H1 (cell line): ENCODE data around the gene HES2. TPM values are rescaled to one million over a fixed set of nuclear protein-coding genes. Genes with fewer than 3 reads are reported as not detected.

Experiments
- CTCF ChIA-PET: fragments of 300-600 bp; sonication (Branson Sonifier 250); formaldehyde crosslinking; loops from one replicate; lab custom pipeline; 2021; ENCODE audit not compliant: partially characterized antibody; lab: Charles Lee
- POLR2A ChIA-PET: fragments of 300-600 bp; sonication (Branson Sonifier 250); formaldehyde crosslinking; loops from one replicate; lab custom pipeline; 2021; ENCODE audit warnings: inconsistent platforms; ENCODE audit not compliant: partially characterized antibody; lab: Charles Lee
- DNase-seq, 2 experiments: peaks; one replicate each; pipeline versions ENCODE4 v3.0.0 to v3.0.0-alpha.2; 2010 to 2022; ENCODE audit warnings: low spot score in 2 of 2, low read depth in 1 of 2, mixed read lengths in 1 of 2
- FAIRE-seq: peaks from 2 replicates; lab custom pipeline; 2011; peaks lifted over from hg19 to GRCh38; lab: Jason Lieb, UNC
- H2AFZ ChIP-seq: 2 replicates; pipeline ENCODE4 v1.8.1; 2012; ENCODE audit warnings: low read length, inconsistent platforms
- H2AK5ac ChIP-seq: 2 replicates; pipeline ENCODE4 v1.6.1; 2013; ENCODE audit warnings: low read depth, low read length
- H2BK120ac ChIP-seq: replicated peaks from 2 replicates; pipeline ENCODE3; 2013; ENCODE audit warnings: low read depth, low read length, inconsistent platforms
- H2BK12ac ChIP-seq: 2 replicates; pipeline ENCODE4 v1.6.1; 2013; ENCODE audit warnings: low read depth, low read length
- H2BK15ac ChIP-seq: 2 replicates; pipeline ENCODE4 v1.6.1; 2013; ENCODE audit warnings: low read length
- H2BK20ac ChIP-seq: 2 replicates; pipeline ENCODE4 v1.6.1; 2013; ENCODE audit warnings: low read length
- H2BK5ac ChIP-seq: 2 replicates; pipeline ENCODE4 v1.6.1; 2013; ENCODE audit warnings: low read depth, low read length
- H3K14ac ChIP-seq: 2 replicates; pipeline ENCODE4 v1.6.1; 2013; ENCODE audit warnings: inconsistent platforms; ENCODE audit not compliant: insufficient read length
- H3K18ac ChIP-seq: 2 replicates; pipeline ENCODE4 v1.6.1; 2013; ENCODE audit warnings: low read length; ENCODE audit errors: extremely low read depth
- H3K23ac ChIP-seq: 2 replicates; pipeline ENCODE4 v1.6.1; 2013; ENCODE audit warnings: inconsistent platforms; ENCODE audit not compliant: insufficient read length
- H3K23me2 ChIP-seq: 2 replicates; pipeline ENCODE4 v1.6.1; 2013; ENCODE audit warnings: low read depth, low read length
- H3K27ac ChIP-seq: 2 replicates; pipeline ENCODE4 v1.6.1; 2011; ENCODE audit warnings: low read depth, low read length, inconsistent platforms
- H3K27me3 ChIP-seq, 4 experiments: replicated peaks in 1 of 4; 1 replicate in 1 of 4; 2 replicates in 3 of 4; pipeline versions ENCODE4 v1.6.1 to v1.8.1; 2011 to 2013; ENCODE audit warnings: low read length in 3 of 4, mild to moderate bottlenecking in 3 of 4, inconsistent platforms in 2 of 4, mixed read lengths in 2 of 4, moderate library complexity in 1 of 4; ENCODE audit not compliant: control insufficient read depth in 3 of 4, insufficient read depth in 3 of 4; ENCODE audit errors: extremely low read depth in 1 of 4
- H3K36me3 ChIP-seq, 4 experiments: 2 replicates each; pipeline versions ENCODE4 v1.6.1 to v1.8.1; 2011 to 2013; ENCODE audit warnings: mild to moderate bottlenecking in 4 of 4, low read length in 3 of 4, moderate library complexity in 2 of 4, control low read depth in 1 of 4, inconsistent platforms in 1 of 4; ENCODE audit not compliant: insufficient read depth in 4 of 4, control insufficient read depth in 2 of 4
- H3K4ac ChIP-seq: replicated peaks from 2 replicates; pipeline ENCODE3; 2013; ENCODE audit warnings: low read length, low read depth, mixed read lengths, inconsistent platforms; ENCODE audit not compliant: insufficient read length
- H3K4me1 ChIP-seq, 4 experiments: replicated peaks in 1 of 4; 1 replicate in 1 of 4; 2 replicates in 3 of 4; pipeline versions ENCODE4 v1.6.1 to v1.8.1; 2011 to 2013; ENCODE audit warnings: low read length in 3 of 4, inconsistent platforms in 2 of 4, mixed read lengths in 1 of 4; ENCODE audit not compliant: insufficient read depth in 4 of 4, control insufficient read depth in 3 of 4
- H3K4me2 ChIP-seq, 2 experiments: 2 replicates each; pipeline versions ENCODE4 v1.6.1 to v1.8.1; 2011 to 2013; ENCODE audit warnings: low read depth in 2 of 2, low read length in 2 of 2, control low read depth in 1 of 2, inconsistent platforms in 1 of 2, mild to moderate bottlenecking in 1 of 2; ENCODE audit not compliant: insufficient read depth in 1 of 2
- H3K4me3 ChIP-seq, 4 experiments: fragments of 200-600, 300-600 bp in 1 of 4; sonication (generic), shearing (Covaris generic), sonication (Bioruptor Twin) in 1 of 4; 2 replicates each; pipeline versions ENCODE4 v1.5.1 to v1.8.1; 2011 to 2016; ENCODE audit warnings: low read length in 4 of 4, low read depth in 3 of 4, control low read depth in 2 of 4, inconsistent platforms in 2 of 4, mild to moderate bottlenecking in 2 of 4, mixed read lengths in 1 of 4, moderate library complexity in 1 of 4; ENCODE audit not compliant: insufficient read depth in 2 of 4; ENCODE audit errors: extremely low read depth in 1 of 4
- H3K56ac ChIP-seq: replicated peaks from 2 replicates; pipeline ENCODE3; 2013; ENCODE audit warnings: low read depth, mild to moderate bottlenecking, mixed read lengths, low read length, inconsistent platforms; ENCODE audit not compliant: insufficient read length
- H3K79me1 ChIP-seq: 2 replicates; pipeline ENCODE4 v1.6.1; 2013; ENCODE audit warnings: low read depth, low read length, control low read depth
- H3K79me2 ChIP-seq, 2 experiments: 2 replicates each; pipeline versions ENCODE4 v1.6.1 to v1.8.1; 2012 to 2013; ENCODE audit warnings: low read length in 2 of 2, mild to moderate bottlenecking in 2 of 2, inconsistent platforms in 1 of 2; ENCODE audit not compliant: insufficient read depth in 2 of 2, control insufficient read depth in 1 of 2
- H3K9ac ChIP-seq, 4 experiments: replicated peaks in 1 of 4; 1 replicate in 1 of 4; 2 replicates in 3 of 4; pipeline versions ENCODE4 v1.6.1 to v1.8.1; 2011 to 2013; ENCODE audit warnings: low read depth in 3 of 4, low read length in 3 of 4, control low read depth in 2 of 4, mild to moderate bottlenecking in 2 of 4, moderate library complexity in 2 of 4, inconsistent platforms in 1 of 4; ENCODE audit errors: extremely low read depth in 1 of 4
- H3K9me3 ChIP-seq, 2 experiments: 2 replicates each; pipeline versions ENCODE4 v1.6.1 to v1.8.1; 2012 to 2013; ENCODE audit warnings: mild to moderate bottlenecking in 2 of 2, moderate library complexity in 2 of 2, control low read depth in 1 of 2, inconsistent platforms in 1 of 2, low read depth in 1 of 2, low read length in 1 of 2, mixed read lengths in 1 of 2; ENCODE audit not compliant: insufficient read depth in 2 of 2
- H4K20me1 ChIP-seq, 2 experiments: replicated peaks in 1 of 2; 2 replicates each; pipeline versions ENCODE3 to v1.8.1; 2011 to 2013; ENCODE audit warnings: inconsistent platforms in 2 of 2, low read length in 2 of 2, mild to moderate bottlenecking in 1 of 2; ENCODE audit not compliant: insufficient read depth in 2 of 2, control insufficient read depth in 1 of 2
- H4K5ac ChIP-seq: 2 replicates; pipeline ENCODE4 v1.6.1; 2013; ENCODE audit warnings: low read length, low read depth, mixed read lengths, inconsistent platforms; ENCODE audit not compliant: insufficient read length
- H4K8ac ChIP-seq: 2 replicates; pipeline ENCODE4 v1.8.0; 2013; ENCODE audit warnings: mild to moderate bottlenecking, moderate library complexity, low read length, inconsistent platforms; ENCODE audit not compliant: insufficient read depth; ENCODE audit errors: extremely low read depth
- H4K91ac ChIP-seq: replicated peaks from 2 replicates; pipeline ENCODE3; 2013; ENCODE audit warnings: low read length, mixed read lengths, inconsistent platforms; ENCODE audit not compliant: insufficient read length
- CHD2 ChIP-seq: IDR thresholded peaks from 2 replicates; pipeline ENCODE4 v1.6.1; 2012; ENCODE audit warnings: low read length, improper control_type of control experiment
- CREB1 ChIP-seq: IDR thresholded peaks from 2 replicates; pipeline ENCODE4 v1.6.1; 2012; ENCODE audit warnings: inconsistent platforms
- GTF2F1 ChIP-seq: IDR thresholded peaks from 2 replicates; pipeline ENCODE4 v1.6.1; 2012; ENCODE audit warnings: low read depth, low read length, improper control_type of control experiment, borderline replicate concordance
- NRF1 ChIP-seq: IDR thresholded peaks from 2 replicates; pipeline ENCODE4 v1.6.1; 2011; ENCODE audit warnings: mild to moderate bottlenecking, low read depth, low read length, improper control_type of control experiment
- RBBP5 ChIP-seq: IDR thresholded peaks from 2 replicates; pipeline ENCODE4 v1.7.1; 2012; ENCODE audit warnings: low read depth, mild to moderate bottlenecking, inconsistent platforms, low read length, moderate library complexity, borderline replicate concordance
- SP1 ChIP-seq: IDR thresholded peaks from 2 replicates; pipeline ENCODE4 v1.6.1; 2011; ENCODE audit warnings: low read depth, low read length
- TAF7 ChIP-seq: optimal IDR thresholded peaks from 2 replicates; pipeline ENCODE3; 2011; ENCODE audit warnings: low read depth, mild to moderate bottlenecking, inconsistent platforms, low read length, moderate library complexity, borderline replicate concordance
- WGBS, 2 experiments: shearing (Covaris generic) in 1 of 2; methylation state at CpG; one replicate each; pipeline versions ENCODE4 v1.1.6 to v1.1.7; 2013 to 2015; ENCODE audit warnings: low lambda C conversion rate in 2 of 2, mixed read lengths in 2 of 2, inconsistent platforms in 1 of 2, low coverage in 1 of 2, missing lambda C conversion rate in 1 of 2; ENCODE audit not compliant: insufficient replicate concordance in 2 of 2, insufficient coverage in 1 of 2, insufficient read length in 1 of 2; ENCODE audit errors: extremely low coverage in 1 of 2, missing lambda C conversion rate in 1 of 2; 5-methylcytosine and 5-hydroxymethylcytosine counted together
- polyA plus RNA-seq, 7 experiments: library from polyadenylated mRNA; depleted of rRNA in 3 of 7; stranded (reverse) in 5 of 7; unstranded in 2 of 7; fragments of >200 nt in 5 of 7; fragments of 200-250 nt in 2 of 7; gene quantifications; 1 replicate in 5 of 7; 2 replicates in 1 of 7; 4 replicates in 1 of 7; pipeline versions ENCODE4 v1.2.1 to v1.2.3, GENCODE V29; 2011 to 2013; ENCODE audit warnings: missing spikeins in 2 of 7, mixed read lengths in 2 of 7
- total RNA-seq: library from RNA; stranded (reverse); fragmentation: NEBNext Ultra II Directional; extraction: Animal tissue kit (Norgen Biotek cat#: 25700); gene quantifications from 2 replicates; pipeline ENCODE4 v1.2.1, GENCODE V29; 2021
- TF ChIP-seq, protein P1 (sequence below), 3 experiments: IDR thresholded peaks; 1 replicate in 2 of 3; 2 replicates in 1 of 3; pipeline versions ENCODE4 v1.5.1 to v1.6.1; 2011; ENCODE audit warnings: low read length in 3 of 3, mild to moderate bottlenecking in 3 of 3, inconsistent platforms in 2 of 3, low read depth in 1 of 3, moderate library complexity in 1 of 3; ENCODE audit not compliant: insufficient read depth in 1 of 3; ENCODE audit errors: control extremely low read depth in 1 of 3

HES2 gene
- total and polyA plus RNA-seq, 2 of the 8 experiments (the other 6 are each of a cell fraction or from before 2014, with no cell fraction given) = 0.15 to 0.53 TPM

DNA sequence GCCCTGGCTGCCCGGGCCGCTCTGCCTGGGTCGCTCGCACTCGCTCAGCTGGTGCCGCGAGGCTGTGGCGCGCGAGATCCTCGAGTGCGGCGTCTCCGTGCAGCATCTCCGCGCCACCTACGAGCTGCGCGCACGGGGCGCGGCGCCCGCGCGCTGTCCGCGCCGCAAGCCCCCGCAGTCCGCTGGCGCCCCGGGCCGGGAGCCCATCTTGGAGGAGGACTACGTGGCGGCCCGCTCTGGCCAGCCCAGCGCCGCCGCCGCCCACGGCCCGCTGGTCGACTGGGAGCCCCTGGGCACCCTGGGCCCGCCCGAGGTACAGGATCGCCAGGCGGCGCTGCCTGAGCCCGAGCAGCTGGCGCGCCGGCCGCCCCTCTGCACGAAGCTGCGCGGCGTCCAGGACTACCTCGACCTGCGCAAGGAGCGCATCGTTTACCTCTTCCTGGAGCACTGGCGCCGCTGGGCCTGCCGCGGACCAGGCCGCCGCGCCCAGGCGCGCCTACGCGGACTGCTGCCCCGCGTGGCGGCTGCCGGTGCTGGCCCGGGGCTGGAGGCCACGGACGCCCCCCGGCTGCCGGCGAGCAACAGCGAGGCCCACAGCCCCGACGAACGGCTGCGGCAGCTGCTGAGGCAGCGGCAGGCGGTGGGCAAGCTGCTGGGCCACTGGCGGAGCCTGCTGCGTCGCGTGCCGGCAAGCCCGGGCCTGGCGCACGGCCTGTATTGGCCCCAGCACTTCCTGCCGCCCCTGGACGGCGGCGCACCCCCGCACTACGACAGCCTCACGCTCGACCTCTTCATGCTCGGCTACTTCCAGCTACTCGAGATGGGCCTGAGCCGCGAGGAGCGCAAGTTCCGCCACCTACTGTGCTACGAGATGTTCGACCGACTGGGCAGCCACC lies 35.4 kb upstream of the HES2 start:
- H3K4me2 ChIP-seq = peak overlapping the region; percentile 8 to 64; a peak in 2 of 4 replicates
- no peak overlapping the region for H2AK5ac ChIP-seq
- H3K23me2 ChIP-seq = peaks cover 3% of the 10 kb centered on the region; the same call in 1 of the 2 replicates
- peak overlapping the region; percentile 92 for H4K8ac ChIP-seq
- no peak overlapping the region for H3K14ac ChIP-seq
- peak overlapping the region in 1 of 4 experiments; percentile 44; a peak in 2 of 8 replicates for H3K4me3 ChIP-seq
- H3K18ac ChIP-seq = no peak overlapping the region
- ChIA-PET POLR2A (interaction anchor here (0.6 to 12.2 kb wide), 10 partner anchors 8 to 148 kb away, joined by 3 to 123 read pairs (median 3); partner anchors contain the start of genes PLEKHG5 and TNFRSF25), CTCF (interaction anchor here (0.8 to 6.0 kb wide), 19 partner anchors 9 to 374 kb away, joined by 3 to 75 read pairs (median 5); partner anchors contain the start of genes HES2, PLEKHG5 and TNFRSF25)
- H3K27ac ChIP-seq = no peak overlapping the region
- H3K36me3 ChIP-seq = no peaks in the 10 kb centered on the region; a peak in 1 of 8 replicates
- H4K20me1 ChIP-seq = no peaks in the 10 kb centered on the region
- FAIRE-seq (no peak), DNase-seq (no peak)
- no peaks in the 10 kb centered on the region; a peak in 1 of 4 replicates for H3K9me3 ChIP-seq
- H3K56ac ChIP-seq = no peak overlapping the region
- peaks cover 0 to 20% (median 10%) of the 10 kb centered on the region in 4 experiments; a peak in 5 of 7 replicates for H3K4me1 ChIP-seq
- H4K5ac ChIP-seq = no peak overlapping the region
- H2BK120ac ChIP-seq = no peak overlapping the region
- 0 out of 2 replicates have a peak overlapping the region, but pooled peaks have one; percentile 31 for H2BK15ac ChIP-seq
- no peak overlapping the region for H2BK20ac ChIP-seq
- peaks cover 5 to 37% (median 21%) of the 10 kb centered on the region in 4 experiments; a peak in 6 of 7 replicates for H3K27me3 ChIP-seq
- H3K9ac ChIP-seq = no peak overlapping the region
- H2BK12ac ChIP-seq = no peak overlapping the region
- H3K79me1 ChIP-seq = no peaks in the 10 kb centered on the region
- no peaks in the 10 kb centered on the region for H3K79me2 ChIP-seq
- WGBS, 2 experiments = 19% methylated on average over 104 of the region's 115 CpGs; no CpG with 5 or more reads in 1 of the 2 experiments
- no peak overlapping the region for H3K23ac ChIP-seq
- no peak overlapping the region for H2BK5ac ChIP-seq
- H3K4ac ChIP-seq = no peak overlapping the region
- H2AFZ ChIP-seq = peak overlapping the region; percentile 59; the same call in 1 of the 2 replicates
- H4K91ac ChIP-seq = no peak overlapping the region
- TF ChIP-seq, protein P1, sequence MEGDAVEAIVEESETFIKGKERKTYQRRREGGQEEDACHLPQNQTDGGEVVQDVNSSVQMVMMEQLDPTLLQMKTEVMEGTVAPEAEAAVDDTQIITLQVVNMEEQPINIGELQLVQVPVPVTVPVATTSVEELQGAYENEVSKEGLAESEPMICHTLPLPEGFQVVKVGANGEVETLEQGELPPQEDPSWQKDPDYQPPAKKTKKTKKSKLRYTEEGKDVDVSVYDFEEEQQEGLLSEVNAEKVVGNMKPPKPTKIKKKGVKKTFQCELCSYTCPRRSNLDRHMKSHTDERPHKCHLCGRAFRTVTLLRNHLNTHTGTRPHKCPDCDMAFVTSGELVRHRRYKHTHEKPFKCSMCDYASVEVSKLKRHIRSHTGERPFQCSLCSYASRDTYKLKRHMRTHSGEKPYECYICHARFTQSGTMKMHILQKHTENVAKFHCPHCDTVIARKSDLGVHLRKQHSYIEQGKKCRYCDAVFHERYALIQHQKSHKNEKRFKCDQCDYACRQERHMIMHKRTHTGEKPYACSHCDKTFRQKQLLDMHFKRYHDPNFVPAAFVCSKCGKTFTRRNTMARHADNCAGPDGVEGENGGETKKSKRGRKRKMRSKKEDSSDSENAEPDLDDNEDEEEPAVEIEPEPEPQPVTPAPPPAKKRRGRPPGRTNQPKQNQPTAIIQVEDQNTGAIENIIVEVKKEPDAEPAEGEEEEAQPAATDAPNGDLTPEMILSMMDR (IDR thresholded peaks at IDR 0.05; ENCODE audit: control extremely low read depth in 1 of 3, insufficient read depth in 1 of 3, low read depth in 1 of 3, low read length in 3 of 3) = peak in 2 of 3 experiments; percentile 49 to 82; a peak in 3 of 4 replicates
- TF ChIP-seq RBBP5 (peak; percentile 23; the same call in 1 of the 2 replicates), GTF2F1 (no peak), CHD2 (no peak), SP1 (no peak), NRF1 (peak; percentile 31; the same call in 1 of the 2 replicates), CREB1 (peak; percentile 20; the same call in 1 of the 2 replicates), TAF7 (no peak)
